ENCODE data around the gene PACSIN1. TPM values are rescaled to one million over a fixed set of nuclear protein-coding genes. Genes with fewer than 3 reads are reported as not detected.
A peak's percentile ranks its signal among the peaks of the same experiment; 100 is the strongest.

PACSIN1 gene, protein sequence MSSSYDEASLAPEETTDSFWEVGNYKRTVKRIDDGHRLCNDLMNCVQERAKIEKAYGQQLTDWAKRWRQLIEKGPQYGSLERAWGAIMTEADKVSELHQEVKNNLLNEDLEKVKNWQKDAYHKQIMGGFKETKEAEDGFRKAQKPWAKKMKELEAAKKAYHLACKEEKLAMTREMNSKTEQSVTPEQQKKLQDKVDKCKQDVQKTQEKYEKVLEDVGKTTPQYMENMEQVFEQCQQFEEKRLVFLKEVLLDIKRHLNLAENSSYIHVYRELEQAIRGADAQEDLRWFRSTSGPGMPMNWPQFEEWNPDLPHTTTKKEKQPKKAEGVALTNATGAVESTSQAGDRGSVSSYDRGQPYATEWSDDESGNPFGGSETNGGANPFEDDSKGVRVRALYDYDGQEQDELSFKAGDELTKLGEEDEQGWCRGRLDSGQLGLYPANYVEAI
- 1.6 TPM for polyA plus RNA-seq (2013)

DNA sequence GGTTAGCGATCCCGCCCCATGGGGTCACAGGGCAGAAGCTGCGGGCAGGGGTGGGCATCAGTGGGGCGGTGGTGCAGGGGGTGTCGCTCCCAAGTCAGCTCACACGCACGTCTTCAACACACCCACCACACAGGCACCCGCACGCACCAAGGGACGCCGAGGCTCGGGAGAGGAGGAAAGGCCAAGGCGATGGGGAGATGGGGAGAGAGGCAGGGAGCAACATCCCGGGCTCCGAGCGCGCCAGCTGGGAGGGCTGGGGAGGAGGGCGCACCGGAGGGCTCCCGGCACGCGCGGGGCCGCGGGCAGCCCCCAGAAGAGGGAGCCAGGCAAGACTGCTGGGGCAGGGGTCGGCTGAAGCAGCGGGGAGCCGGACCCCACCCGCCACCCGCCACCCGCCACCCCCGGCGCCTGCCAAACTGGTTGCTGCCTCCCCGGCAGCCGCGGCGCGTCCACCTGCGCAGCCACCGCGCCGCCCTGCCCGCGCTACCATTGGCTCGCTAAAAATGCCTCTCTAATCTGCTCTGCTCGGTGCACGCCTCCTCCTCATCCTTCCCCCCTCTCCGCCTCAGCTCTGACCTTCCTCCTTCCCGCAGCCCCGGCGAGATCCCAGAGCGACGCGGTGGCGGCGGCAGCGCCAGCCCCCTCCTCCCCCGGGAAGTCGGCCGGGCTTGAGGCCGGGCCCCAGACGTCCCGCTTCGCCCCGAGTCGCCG, at the start of gene PACSIN1:
PACSIN1 (plus strand) TSS at position 546 of the 711 bp plus-strand sequence. CDS start 60,230 bp downstream, outside the sequence.
- WGBS (ENCODE audit: insufficient coverage), result 3% methylated on average over 34 of the region's 67 CpGs
- POLR2A ChIA-PET, result no interaction called here
- peaks cover 0 to 15% (median 11%) of the 10 kb centered on the region in 4 experiments for H3K4me1 ChIP-seq (ENCODE audit: control extremely low read depth in 1 of 4, control insufficient read depth in 4 of 4, insufficient read depth in 4 of 4, low read length in 3 of 4)
- CTCF ChIA-PET, result interaction anchor here (1.3 to 1.4 kb wide), 2 partner anchors 8 to 18 kb away, joined by 3 read pairs; no protein-coding TSS in a partner anchor
- H3K27ac ChIP-seq (ENCODE audit: insufficient read depth in 1 of 2, low read depth in 1 of 2, low read length in 2 of 2, poor library complexity in 1 of 2, severe bottlenecking in 2 of 2), result no peak within 1 kb of the TSS
- DNase-seq, result peak in 2 of 3 donors; percentile 36 to 43
- H3K36me3 ChIP-seq (ENCODE audit: control insufficient read depth in 4 of 4, insufficient read depth in 4 of 4, low read length in 3 of 4), result no peaks in the 10 kb centered on the region
- H3K27me3 ChIP-seq (replicated peaks in 2 of 5; ENCODE audit: control insufficient read depth in 4 of 5, insufficient read depth in 5 of 5, low read length in 4 of 5), result peaks cover 0 to 31% (median 9%) of the 10 kb centered on the region in 5 experiments
- H3K9me3 ChIP-seq (ENCODE audit: control extremely low read depth in 1 of 5, control insufficient read depth in 4 of 5, insufficient read depth in 2 of 5, low read depth in 1 of 5, low read length in 4 of 5), result no peaks in the 10 kb centered on the region
- peak within 1 kb of the TSS in 6 of 7 experiments; percentile 37 to 76 (median 56) for H3K4me3 ChIP-seq (ENCODE audit: control insufficient read depth in 1 of 7, extremely low read depth in 1 of 7, insufficient read depth in 4 of 7, low read depth in 2 of 7, low read length in 6 of 7)

- H3K4me1 ChIP-seq (ENCODE audit: control extremely low read depth in 1 of 4, control insufficient read depth in 4 of 4, insufficient read depth in 4 of 4, low read length in 3 of 4), result peaks cover 0 to 4% (median 2%) of the 10 kb centered on the region in 4 experiments
- ChIA-PET POLR2A (no interaction called here), CTCF (interaction anchor here (1.2 to 9.0 kb wide), 12 partner anchors 8 to 221 kb away, joined by 3 to 139 read pairs (median 18); partner anchors contain the start of genes RPS10 and SMIM29)
- H3K27ac ChIP-seq (ENCODE audit: insufficient read depth in 1 of 2, low read depth in 1 of 2, low read length in 2 of 2, poor library complexity in 1 of 2, severe bottlenecking in 2 of 2), result no peak overlapping the region
- no peaks in the 10 kb centered on the region for H3K9me3 ChIP-seq (ENCODE audit: control extremely low read depth in 1 of 5, control insufficient read depth in 4 of 5, insufficient read depth in 2 of 5, low read depth in 1 of 5, low read length in 4 of 5)
- H3K36me3 ChIP-seq (ENCODE audit: control insufficient read depth in 4 of 4, insufficient read depth in 4 of 4, low read length in 3 of 4), result peaks cover 20 to 70% (median 44%) of the 10 kb centered on the region in 4 experiments
- H3K4me3 ChIP-seq (ENCODE audit: control insufficient read depth in 1 of 7, extremely low read depth in 1 of 7, insufficient read depth in 4 of 7, low read depth in 2 of 7, low read length in 6 of 7), result no peak overlapping the region
- no peak for DNase-seq
- WGBS (ENCODE audit: insufficient coverage), result 93% methylated on average over 6 of the region's 7 CpGs
- no peaks in the 10 kb centered on the region for H3K27me3 ChIP-seq (replicated peaks in 2 of 5; ENCODE audit: control insufficient read depth in 4 of 5, insufficient read depth in 5 of 5, low read length in 4 of 5)
These were observed 49.0 kb upstream of the PACSIN1 start for GRCh38 chr6:34416877-34417371.

DNA sequence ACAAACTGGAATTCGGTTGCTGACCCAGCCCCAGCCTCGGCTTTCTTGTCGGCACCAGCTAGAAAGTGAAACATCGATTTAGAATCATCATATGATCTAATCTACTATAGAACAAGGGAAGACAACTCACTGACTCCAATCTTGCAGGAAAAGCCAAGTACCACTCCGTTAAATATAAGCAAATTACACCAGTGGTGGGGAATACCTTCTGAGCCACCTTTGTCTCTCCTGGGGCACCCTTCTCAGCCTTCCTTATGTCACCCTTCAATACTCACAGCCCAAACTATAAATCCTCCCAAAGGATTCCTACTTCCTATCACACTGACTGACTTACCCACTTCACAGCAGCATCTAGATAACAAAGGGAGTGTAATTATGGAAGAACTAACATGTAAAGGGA, 47.5 kb upstream of the PACSIN1 start:
- DNase-seq, result no peak
- CTCF ChIA-PET, result interaction anchor here (8.8 to 9.0 kb wide), 2 partner anchors 170 to 223 kb away, joined by 68 to 139 read pairs; partner anchors contain the start of gene SMIM29
- Histone ChIP-seq H3K27me3 (replicated peaks in 2 of 5; ENCODE audit: control insufficient read depth in 4 of 5, insufficient read depth in 5 of 5, low read length in 4 of 5) (no peaks in the 10 kb centered on the region), H3K4me3 (ENCODE audit: control insufficient read depth in 1 of 7, extremely low read depth in 1 of 7, insufficient read depth in 4 of 7, low read depth in 2 of 7, low read length in 6 of 7) (no peak overlapping the region), H3K4me1 (ENCODE audit: control extremely low read depth in 1 of 4, control insufficient read depth in 4 of 4, insufficient read depth in 4 of 4, low read length in 3 of 4) (peaks cover 0 to 6% (median 2%) of the 10 kb centered on the region in 4 experiments), H3K36me3 (ENCODE audit: control insufficient read depth in 4 of 4, insufficient read depth in 4 of 4, low read length in 3 of 4) (peaks cover 23 to 78% (median 58%) of the 10 kb centered on the region in 4 experiments), H3K9me3 (ENCODE audit: control extremely low read depth in 1 of 5, control insufficient read depth in 4 of 5, insufficient read depth in 2 of 5, low read depth in 1 of 5, low read length in 4 of 5) (no peaks in the 10 kb centered on the region), H3K27ac (ENCODE audit: insufficient read depth in 1 of 2, low read depth in 1 of 2, low read length in 2 of 2, poor library complexity in 1 of 2, severe bottlenecking in 2 of 2) (no peak overlapping the region)
- 93% methylated on average over 4 of the region's 5 CpGs for WGBS (ENCODE audit: insufficient coverage)
- POLR2A ChIA-PET, result no interaction called here

- Histone ChIP-seq H3K27ac (ENCODE audit: insufficient read depth in 1 of 2, low read depth in 1 of 2, low read length in 2 of 2, poor library complexity in 1 of 2, severe bottlenecking in 2 of 2) (peak overlapping the region in 1 of 2 experiments; percentile 96), H3K36me3 (ENCODE audit: control insufficient read depth in 4 of 4, insufficient read depth in 4 of 4, low read length in 3 of 4) (peaks cover 25 to 57% (median 51%) of the 10 kb centered on the region in 4 experiments), H3K4me3 (ENCODE audit: control insufficient read depth in 1 of 7, extremely low read depth in 1 of 7, insufficient read depth in 4 of 7, low read depth in 2 of 7, low read length in 6 of 7) (no peak overlapping the region), H3K9me3 (ENCODE audit: control extremely low read depth in 1 of 5, control insufficient read depth in 4 of 5, insufficient read depth in 2 of 5, low read depth in 1 of 5, low read length in 4 of 5) (no peaks in the 10 kb centered on the region), H3K27me3 (replicated peaks in 2 of 5; ENCODE audit: control insufficient read depth in 4 of 5, insufficient read depth in 5 of 5, low read length in 4 of 5) (no peaks in the 10 kb centered on the region), H3K4me1 (ENCODE audit: control extremely low read depth in 1 of 4, control insufficient read depth in 4 of 4, insufficient read depth in 4 of 4, low read length in 3 of 4) (peaks cover 0 to 21% (median 14%) of the 10 kb centered on the region in 4 experiments)
- POLR2A ChIA-PET, result no interaction called here
- peak in 1 of 3 donors; percentile 13 for DNase-seq
- CTCF ChIA-PET, result interaction anchor here (0.8 to 3.8 kb wide), 5 partner anchors 8 to 260 kb away, joined by 3 to 26 read pairs (median 4); no protein-coding TSS in a partner anchor
- 86% methylated on average over 4 of the region's 5 CpGs for WGBS (ENCODE audit: insufficient coverage)
These were observed 42.6 kb upstream of the PACSIN1 start for GRCh38 chr6:34423254-34423653.

DNA sequence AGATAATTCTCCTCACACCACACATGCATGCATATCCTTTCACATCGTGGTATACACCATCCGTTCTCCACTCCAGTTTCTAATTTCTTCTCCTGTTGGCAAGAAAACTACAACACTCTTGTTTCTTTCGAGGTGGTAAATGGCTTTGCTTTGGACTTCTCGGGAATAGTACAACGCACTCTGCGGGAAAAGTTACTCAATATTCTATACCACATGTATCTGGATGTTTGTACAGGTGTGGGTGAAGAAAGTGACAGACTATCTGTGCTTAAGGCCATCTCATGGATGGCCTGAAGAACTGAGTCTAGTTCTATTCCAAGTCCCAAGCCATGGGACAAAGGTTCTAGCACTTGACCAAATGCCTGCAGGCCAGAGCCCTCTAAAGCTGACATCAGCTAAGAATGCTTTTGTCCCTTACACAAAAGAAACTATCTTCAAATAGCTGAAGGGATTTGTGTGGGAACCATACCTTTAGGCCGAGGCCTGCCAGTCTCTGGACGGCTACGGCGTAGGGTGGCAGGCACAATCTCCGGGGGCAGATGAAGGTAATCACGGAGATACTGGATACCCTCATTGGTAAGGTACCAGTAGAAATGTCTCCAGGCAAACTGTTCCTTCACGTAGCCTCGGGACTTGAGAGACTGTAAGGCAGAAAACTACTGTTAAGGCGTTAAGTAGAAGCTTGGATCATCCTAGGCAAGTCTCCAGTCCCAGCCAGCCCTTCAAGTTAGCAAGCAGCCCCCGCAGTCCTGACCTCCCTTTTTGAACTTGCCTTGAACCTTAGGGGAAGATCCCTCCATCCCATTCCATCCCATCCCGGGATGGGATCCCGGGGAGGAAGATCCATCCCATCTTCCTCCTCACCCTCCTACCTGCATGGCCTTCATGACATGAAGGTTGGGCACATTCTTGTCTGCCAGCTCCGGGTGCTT, 41.4 kb upstream of the PACSIN1 start:
- peak overlapping the region in 6 of 7 experiments; percentile 71 to 99 (median 89) for H3K4me3 ChIP-seq (ENCODE audit: control insufficient read depth in 1 of 7, extremely low read depth in 1 of 7, insufficient read depth in 4 of 7, low read depth in 2 of 7, low read length in 6 of 7)
- peaks cover 20 to 50% (median 45%) of the 10 kb centered on the region in 4 experiments for H3K36me3 ChIP-seq (ENCODE audit: control insufficient read depth in 4 of 4, insufficient read depth in 4 of 4, low read length in 3 of 4)
- ChIA-PET CTCF (interaction anchor here (0.8 to 3.8 kb wide), 8 partner anchors 9 to 261 kb away, joined by 3 to 26 read pairs (median 4); no protein-coding TSS in a partner anchor), POLR2A (interaction anchor here (2.4 kb wide), 1 partner anchor 9 kb away, joined by 7 read pairs; no protein-coding TSS in a partner anchor)
- peaks cover 0 to 21% (median 14%) of the 10 kb centered on the region in 4 experiments for H3K4me1 ChIP-seq (ENCODE audit: control extremely low read depth in 1 of 4, control insufficient read depth in 4 of 4, insufficient read depth in 4 of 4, low read length in 3 of 4)
- no peak for DNase-seq
- no peaks in the 10 kb centered on the region for H3K27me3 ChIP-seq (replicated peaks in 2 of 5; ENCODE audit: control insufficient read depth in 4 of 5, insufficient read depth in 5 of 5, low read length in 4 of 5)
- 91% methylated on average over 11 of the region's 19 CpGs for WGBS (ENCODE audit: insufficient coverage)
- H3K27ac ChIP-seq (ENCODE audit: insufficient read depth in 1 of 2, low read depth in 1 of 2, low read length in 2 of 2, poor library complexity in 1 of 2, severe bottlenecking in 2 of 2), result peak overlapping the region; percentile 89 to 96
- no peaks in the 10 kb centered on the region for H3K9me3 ChIP-seq (ENCODE audit: control extremely low read depth in 1 of 5, control insufficient read depth in 4 of 5, insufficient read depth in 2 of 5, low read depth in 1 of 5, low read length in 4 of 5)

DNA sequence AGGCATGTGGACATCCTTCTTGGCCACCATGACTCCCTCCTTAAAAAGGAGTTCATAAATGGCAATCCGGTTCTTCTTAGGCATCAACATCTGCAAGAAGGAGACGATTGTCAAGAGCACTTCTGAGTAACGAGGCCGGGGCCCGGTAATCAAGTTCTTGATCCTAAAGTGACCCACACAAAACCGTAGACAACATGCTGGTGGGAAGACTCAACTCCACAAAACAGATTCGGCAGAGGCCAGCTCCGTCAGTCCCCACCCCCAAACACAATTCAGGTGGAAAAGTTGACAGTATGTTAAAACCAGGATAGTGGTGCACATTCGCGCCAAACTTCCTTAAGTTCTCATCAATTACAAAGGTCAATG, 40.8 kb upstream of the PACSIN1 start:
- POLR2A ChIA-PET, result interaction anchor here (2.4 kb wide), 1 partner anchor 10 kb away, joined by 7 read pairs; no protein-coding TSS in a partner anchor

More for the DNA sequence above, 40.8 kb upstream of the PACSIN1 start:
- Histone ChIP-seq H3K9me3 (ENCODE audit: control extremely low read depth in 1 of 5, control insufficient read depth in 4 of 5, insufficient read depth in 2 of 5, low read depth in 1 of 5, low read length in 4 of 5) (no peaks in the 10 kb centered on the region), H3K36me3 (ENCODE audit: control insufficient read depth in 4 of 4, insufficient read depth in 4 of 4, low read length in 3 of 4) (peaks cover 20 to 45% (median 39%) of the 10 kb centered on the region in 4 experiments), H3K4me1 (ENCODE audit: control extremely low read depth in 1 of 4, control insufficient read depth in 4 of 4, insufficient read depth in 4 of 4, low read length in 3 of 4) (peaks cover 0 to 21% (median 14%) of the 10 kb centered on the region in 4 experiments), H3K27ac (ENCODE audit: insufficient read depth in 1 of 2, low read depth in 1 of 2, low read length in 2 of 2, poor library complexity in 1 of 2, severe bottlenecking in 2 of 2) (peak overlapping the region; percentile 89 to 96), H3K4me3 (ENCODE audit: control insufficient read depth in 1 of 7, extremely low read depth in 1 of 7, insufficient read depth in 4 of 7, low read depth in 2 of 7, low read length in 6 of 7) (peak overlapping the region; percentile 71 to 99 (median 88)), H3K27me3 (replicated peaks in 2 of 5; ENCODE audit: control insufficient read depth in 4 of 5, insufficient read depth in 5 of 5, low read length in 4 of 5) (no peaks in the 10 kb centered on the region)
- no peak for DNase-seq
- WGBS (ENCODE audit: insufficient coverage), result 18% methylated on average over 9 of the region's 10 CpGs
- CTCF ChIA-PET, result interaction anchor here (0.8 to 3.8 kb wide), 4 partner anchors 10 to 175 kb away, joined by 3 to 26 read pairs (median 4); no protein-coding TSS in a partner anchor
